GM18907 (cell line): ENCODE data around the gene PDILT.

Source experiments
- ATAC-seq: cut with Tn5 transposase; IDR thresholded peaks from one replicate; pipeline ENCODE4 v1.9.1; 2021; ENCODE audit warnings: mild to moderate bottlenecking, moderate library complexity; ENCODE audit not compliant: unreplicated experiment

Gene PDILT

DNA sequence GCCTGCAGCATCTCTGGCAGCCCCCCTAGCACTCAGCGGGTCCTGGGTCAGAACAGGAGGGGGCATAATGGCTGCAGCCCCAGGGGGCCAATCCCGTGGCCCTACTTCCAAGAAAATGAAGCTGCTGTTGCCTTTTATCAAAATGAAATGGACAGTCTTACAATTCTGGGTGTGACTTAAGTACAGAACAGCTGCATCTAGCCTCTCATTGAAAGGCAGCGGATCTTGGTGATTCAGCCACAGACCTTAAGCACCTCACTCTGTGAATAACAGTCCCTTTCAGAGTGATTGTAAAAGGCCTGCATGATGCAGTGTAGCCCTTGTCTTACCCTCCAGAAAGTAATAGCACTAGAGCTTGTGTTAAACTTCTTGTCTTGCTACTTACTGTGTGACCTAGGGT lies 40.5 kb downstream of the PDILT start:
- no peak for ATAC-seq

DNA sequence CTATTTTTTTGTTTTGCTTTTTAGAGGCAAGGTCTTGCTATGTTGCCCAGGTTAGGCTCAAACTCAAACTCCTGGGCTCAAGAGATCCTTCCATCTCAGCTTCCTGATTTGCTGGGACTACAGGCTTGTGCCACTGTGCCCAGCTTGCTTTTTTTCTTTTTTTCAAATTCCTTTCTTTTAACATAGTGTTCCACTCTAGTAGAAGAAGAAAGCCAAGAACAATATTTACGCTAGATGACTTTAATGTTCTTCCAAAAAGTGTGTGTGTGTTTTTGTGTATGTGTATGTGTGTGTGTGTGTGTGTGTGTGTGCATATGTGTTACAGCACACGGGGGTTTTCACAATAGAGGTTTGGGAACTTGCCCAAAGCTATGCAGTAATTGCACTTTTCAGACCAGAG lies 41.3 kb downstream of the PDILT start:
- ATAC-seq, result no peak

DNA sequence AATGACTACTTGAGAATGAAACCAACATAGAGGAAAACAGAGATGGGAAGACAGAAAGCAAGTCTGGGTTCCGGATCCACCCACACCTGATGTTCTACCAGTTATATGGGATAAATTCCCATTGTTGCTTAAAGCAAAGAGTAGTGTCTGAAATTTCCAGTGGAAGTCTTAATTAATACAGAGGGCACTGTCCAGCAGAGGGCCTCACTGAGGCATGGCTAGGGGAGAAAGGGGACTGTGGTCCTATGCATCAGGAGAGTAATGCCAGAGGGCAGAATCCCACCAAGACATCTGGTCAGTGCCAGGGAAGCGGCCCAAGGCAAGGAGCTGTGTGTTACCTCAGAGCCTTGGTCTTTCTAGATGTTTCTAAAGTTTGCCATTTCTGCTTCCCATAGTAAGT lies 44.5 kb downstream of the PDILT start:
- ATAC-seq, result no peak

DNA sequence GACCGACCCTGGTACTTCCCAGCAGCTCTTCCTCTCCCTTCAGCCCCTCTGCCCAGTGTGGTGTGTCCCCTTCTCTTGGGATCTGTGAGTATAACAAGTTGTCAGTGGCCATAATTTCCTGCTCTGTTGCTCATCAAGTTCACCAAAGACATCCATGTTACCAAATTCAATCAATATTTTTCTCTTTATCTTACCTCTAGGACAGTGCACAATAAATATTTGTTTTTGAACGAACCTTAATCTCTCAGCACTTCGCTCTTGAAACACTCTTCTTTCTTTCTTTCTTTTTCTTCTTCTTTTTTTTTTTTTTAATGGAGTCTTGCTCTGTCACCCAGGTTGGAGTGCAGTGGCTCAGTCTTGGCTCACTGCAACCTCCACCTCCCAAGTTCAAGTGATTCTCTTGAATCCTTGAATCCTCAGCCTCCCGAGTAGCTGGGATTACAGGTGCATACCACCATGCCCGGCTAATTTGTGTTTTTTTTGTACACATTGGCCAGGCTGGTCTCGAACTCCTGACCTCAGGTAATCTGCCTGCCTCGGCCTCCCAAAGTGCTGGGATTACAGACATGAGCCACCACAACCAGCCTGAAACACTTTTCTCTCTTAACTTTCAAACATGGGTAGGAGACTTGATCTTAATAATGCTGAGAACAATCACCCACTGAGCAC lies 49.3 kb downstream of the PDILT start:
- ATAC-seq, result no peak

DNA sequence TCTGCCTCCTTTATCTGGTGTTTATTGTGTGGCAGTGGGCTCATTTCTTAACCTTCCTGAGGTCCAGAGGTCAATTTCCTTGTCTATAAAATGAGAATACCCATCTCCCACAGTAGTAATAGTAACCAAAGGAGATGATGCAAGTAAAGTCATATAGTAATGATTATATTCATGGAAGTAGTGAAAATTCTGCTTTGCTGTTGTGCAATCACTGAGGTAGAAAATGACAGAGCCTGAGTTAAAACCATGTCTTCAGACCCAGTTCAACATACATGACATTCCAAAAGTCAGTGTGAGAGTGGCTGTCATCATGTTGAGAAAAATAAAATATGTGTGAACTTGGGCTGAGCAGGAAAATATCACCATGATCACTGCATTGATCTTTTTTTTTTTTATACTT lies 51.2 kb downstream of the PDILT start:
- no peak for ATAC-seq

DNA sequence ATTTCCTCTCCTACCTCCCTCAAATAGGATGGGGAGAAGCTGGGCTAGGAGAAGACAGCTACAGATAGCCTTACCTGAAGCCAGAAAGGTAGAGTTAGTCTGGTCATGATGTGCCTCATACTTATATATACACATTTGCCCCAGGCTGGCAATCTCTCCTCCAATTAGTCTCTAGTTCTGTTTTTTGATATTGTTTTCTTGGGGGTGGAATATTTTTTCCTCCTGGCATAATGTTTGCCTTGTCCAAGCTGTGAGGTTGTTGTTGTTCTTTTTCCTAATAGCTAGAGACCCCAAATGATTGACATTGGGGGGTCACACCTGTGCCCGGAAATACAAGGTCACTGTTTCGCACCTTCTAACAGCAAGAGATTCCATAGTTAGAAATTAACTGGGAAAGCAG lies 51.9 kb downstream of the PDILT start, which contains the start of gene UMOD:
Gene UMOD (minus strand): TSS at position 101 of the 400 bp plus-strand sequence. CDS start 1,978 bp downstream, outside the sequence.
- ATAC-seq, result no peak

DNA sequence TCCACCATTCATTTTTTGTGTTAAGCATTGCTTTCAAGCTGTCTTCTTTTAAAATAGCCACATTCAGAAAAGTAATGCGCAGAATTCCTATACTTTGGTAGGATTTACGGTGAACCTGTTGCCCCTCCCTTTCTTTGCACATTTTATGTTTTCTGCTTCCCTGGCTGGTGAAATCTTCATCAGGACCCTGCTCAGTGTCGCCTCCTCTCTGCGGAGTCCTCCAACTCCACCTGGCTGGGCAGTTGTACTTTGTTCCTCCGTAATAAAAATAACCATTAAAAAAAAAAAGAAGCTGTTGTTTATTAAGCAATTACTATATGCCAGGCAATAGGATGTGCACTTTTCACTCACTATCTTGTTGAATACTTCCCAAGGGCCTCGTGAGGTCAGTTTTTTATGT lies 54.9 kb downstream of the PDILT start:
- no peak for ATAC-seq

DNA sequence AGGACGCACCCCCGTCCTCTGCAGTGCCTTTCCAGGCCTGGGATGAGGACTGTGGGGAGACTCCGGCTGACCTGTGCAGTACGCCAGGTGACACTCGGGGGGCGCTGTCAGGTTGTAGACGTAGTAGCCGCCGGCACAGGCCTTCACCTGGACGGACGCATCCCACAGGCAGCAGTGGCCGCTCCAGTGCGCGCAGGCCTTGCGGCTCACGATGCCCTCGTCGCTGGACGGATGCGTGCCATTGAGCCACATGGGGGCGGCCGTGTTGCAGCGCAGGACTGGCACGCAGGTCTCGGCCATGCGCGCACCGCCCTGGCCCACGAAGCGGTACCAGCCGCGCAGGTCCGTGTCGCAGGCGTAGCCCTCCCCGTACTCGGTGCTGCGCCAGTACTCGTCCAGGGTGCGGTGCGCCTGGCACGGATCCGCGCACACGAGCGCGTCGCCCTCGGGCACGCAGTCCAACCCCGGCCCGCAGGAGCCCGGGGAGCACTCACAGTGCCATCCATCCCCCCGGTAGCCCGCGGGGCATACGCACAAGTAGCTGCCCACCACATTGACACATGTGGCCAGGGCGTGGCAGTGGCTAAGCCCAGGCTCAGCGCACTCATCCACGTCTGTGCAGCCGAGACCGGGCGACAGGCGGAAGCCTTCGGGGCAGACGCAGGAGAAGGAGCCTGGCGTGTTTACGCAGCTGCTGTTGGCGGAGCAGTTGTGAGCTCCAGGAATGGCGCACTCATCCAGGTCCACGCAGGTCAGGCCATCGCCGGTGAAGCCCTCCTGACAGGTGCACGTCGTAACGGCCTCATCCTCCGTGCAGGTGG lies 56.0 kb downstream of the PDILT start:
- ATAC-seq, result no peak

DNA sequence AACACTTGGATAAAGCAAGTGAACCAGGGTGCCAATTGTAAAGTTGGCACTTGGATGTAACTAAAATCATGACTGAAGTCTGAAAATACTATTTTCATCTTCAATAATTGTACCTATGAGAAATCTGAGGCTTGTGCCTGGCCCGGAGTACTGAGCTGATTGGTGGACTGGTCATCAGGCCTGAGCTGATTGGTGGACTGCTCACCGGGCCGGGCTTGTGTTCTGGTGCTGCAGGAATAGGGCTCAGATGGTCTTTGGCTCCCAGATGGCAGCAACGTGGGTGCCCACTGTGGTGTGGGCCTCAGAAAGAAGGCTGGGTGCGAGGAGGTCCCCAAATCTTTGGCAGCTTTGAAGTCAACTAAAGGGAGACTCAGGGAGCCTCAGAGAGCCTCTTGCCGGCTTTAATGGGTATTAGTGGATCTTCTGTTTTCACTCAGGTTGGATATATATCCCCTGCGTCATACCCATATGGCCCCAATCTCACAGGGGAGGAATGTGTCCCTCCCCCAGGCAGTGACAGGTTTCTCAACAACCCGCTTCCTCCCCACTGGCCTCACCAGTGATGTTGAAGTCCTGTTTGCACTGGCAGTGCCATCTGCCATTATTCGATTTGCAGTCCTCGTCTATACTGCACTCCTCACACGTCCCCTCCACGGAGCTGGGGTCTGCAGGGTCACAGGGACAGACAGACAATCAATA lies 56.7 kb downstream of the PDILT start:
- ATAC-seq, result no peak

DNA sequence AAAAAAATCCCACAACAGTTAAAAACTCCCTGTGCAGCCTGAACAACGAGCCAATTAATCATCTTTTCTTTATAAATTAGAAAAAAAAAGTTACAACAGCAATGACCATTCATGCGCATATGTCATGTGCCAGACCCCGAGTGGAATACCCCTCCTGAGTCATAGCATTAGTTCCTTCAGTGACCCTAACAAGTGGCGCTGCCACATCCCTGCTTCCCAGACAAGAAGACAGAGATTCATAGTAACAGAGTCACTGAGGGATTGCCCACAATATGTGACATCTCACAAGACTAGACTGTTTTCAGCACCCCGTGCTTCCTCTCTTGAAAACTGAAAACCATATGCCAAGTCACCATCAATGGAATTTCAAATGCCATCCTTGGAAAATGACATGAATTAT lies 59.9 kb downstream of the PDILT start:
- no peak for ATAC-seq

DNA sequence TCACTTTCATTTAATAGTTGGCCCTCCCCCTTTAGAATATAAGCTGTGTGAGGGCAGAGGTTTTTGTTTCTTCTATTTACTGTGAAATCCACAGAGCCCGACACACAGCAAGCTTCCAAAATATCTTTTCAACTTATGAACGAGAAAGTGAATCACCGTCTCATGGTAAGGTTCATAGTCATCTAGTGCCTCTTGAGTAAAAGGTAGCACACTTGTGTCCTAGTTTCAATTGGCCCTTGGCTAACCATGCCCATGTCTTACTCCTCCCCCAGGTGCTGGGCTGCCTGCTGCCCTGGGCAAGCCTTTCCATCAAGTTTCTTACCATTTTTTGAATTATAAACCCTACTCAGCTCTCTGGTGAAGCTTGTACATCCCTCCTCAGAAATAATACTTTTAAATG lies 64.8 kb downstream of the PDILT start:
- no peak for ATAC-seq

DNA sequence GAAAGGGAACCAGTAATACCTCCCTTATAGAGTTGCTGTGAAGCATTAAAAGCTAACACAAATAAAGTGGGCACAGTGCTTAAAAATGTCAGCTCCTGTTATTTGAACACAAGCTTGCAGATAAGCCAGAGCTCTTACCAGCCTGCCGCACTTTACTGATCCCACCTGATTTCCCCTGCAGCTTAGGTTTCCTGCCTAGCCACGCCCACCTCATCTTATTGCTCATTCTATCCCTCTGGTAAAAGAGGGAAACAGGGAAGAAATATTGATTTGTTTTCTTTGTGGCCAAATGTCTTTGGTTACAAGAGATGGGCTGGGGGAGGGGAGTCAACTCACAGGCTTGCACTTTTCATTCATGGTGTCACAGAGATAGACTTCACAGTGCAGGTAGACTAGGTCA lies 67.6 kb downstream of the PDILT start:
- ATAC-seq, result no peak

DNA sequence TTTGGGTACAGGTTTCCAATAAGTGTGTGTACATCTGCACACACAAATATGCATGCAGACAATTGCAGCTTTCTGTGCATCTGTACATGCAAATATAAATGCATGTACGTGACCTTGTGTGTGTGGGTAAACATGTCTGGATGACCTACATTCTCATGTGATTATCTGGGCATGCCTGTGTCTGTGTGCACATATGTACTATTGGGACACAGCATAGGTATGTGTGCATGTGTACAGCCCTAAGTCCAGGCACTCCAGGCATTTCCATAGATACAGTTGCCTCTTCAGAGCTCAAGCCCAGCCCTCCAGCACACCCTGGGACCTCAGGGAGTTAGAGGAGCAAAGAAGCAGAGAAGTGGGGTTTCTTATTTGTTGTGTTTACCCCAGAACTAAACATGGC lies 70.1 kb downstream of the PDILT start:
- no peak for ATAC-seq

DNA sequence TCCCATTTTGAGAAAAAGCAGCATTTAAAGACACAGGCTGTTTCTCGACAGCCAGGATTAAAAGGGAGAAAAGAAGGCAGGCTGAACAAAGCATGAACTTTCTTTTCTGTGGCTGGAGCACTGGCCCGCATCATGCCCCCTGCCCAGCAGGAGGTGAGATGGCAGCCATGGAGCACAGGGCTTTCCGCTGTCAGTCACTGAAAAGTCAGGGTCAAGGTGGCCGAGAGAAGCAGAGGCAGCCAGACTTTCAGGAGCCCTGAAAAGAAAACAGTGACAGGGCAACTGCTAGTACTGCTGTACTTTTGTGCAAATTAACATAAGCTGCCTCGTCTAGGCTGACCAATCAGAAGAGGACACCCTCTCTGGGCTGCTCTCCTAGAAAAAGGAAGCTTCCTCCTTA lies 71.4 kb downstream of the PDILT start:
- ATAC-seq, result no peak

DNA sequence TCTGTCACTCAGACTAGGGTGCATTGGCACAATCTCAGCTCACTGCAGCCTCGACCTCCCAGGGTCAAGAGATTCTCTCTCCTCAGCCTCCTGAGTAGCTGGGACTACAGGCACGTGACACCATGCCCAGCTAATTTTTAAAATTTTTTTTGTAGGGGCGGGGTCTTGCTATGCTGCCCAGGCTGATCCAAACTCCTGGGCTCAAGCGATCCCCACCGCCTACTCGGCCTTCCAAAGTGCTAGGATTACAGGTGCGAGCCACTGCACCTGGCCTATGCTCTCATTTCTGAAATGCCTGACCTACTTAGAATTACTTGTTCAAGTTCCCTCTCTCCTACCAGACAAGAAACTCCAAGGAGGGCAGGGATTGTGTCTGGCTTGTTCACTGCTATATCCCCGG lies 72.1 kb downstream of the PDILT start:
- ATAC-seq, result no peak

DNA sequence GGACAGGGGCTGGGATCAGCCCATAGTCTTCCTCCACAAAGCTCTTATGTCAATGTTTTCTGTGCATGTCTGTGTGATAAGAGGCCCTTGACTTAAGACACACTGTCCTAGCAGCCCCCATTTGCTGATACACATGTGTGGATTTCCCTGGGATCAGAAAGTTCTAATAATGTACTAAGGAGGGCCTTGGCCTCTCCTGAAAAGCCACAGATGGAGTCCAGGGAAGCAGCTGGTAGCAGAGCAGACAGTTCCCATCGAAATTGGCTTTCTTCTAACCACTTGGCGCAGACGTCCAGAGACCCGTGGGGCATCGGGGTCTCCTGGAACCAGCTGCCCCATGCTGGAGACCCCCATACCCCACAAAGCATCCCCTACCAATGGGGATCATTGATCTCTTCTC lies 72.9 kb downstream of the PDILT start:
- ATAC-seq, result no peak

DNA sequence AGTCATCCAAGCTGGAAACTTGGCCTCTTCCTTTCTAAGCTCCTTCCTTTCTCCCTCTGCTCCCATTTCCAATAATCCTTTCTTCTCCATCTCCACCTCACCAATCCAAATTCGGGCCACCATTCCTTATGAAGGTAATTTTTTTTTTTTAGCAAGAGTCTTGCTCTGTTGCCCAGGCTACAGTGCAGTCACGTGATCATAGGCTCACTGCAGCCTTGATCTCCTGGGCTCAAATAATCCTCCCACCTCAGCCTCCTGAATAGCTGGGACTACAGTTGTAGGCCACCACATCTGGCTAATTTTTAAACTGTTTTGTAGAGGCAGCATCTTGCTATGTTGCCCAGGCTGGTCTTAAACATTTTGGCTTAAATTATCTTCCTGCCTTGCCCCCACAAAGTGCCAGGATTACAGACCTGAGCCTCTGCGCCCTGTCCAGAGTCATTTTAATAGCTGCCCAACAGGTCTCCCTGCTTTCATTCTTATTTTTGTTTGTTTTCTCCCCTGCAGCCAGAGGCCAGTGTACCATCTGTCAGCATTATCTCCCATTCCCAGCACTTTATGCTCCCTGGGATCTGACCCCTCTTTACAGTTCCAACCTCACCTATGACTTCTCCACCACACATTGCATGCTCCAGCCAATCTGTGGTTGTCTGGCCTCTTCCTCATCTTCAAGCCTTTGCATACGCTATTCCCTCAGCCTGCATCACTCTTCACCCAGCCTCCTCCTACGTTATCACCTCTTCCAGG lies 75.0 kb downstream of the PDILT start:
- no peak for ATAC-seq

DNA sequence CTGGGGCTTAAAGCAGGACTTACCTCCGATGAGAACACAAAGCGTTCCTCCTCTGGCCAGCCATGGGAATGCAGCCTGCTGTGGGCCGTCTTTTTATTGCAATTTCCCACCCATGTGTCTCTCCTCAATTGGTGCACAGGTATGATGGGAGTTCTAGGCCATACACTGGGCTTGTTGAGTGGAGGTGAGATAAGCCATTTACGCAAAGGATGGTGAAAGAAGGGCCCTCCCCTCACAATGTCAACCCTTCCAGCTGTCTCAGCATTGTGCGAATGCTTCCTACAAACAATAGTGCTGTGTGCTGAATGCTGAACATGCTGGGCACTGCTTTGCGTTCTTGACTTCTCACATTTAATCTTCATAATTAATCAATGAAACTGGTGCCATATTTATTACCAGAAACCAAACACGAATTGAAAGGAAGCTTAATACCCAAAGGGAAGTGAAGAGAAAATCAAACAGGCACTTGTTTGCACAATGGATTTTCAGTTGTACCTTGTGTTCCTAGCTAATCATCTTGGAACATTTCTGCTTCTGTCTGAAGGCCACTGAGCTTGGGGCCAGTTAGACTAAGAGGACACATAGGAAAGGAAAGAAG lies 77.0 kb downstream of the PDILT start, which contains the start of gene GP2:
Gene GP2 (minus strand): TSS at position 70 of the 598 bp plus-strand sequence. CDS start 1,082 bp downstream, outside the sequence.
- ATAC-seq, result no peak

DNA sequence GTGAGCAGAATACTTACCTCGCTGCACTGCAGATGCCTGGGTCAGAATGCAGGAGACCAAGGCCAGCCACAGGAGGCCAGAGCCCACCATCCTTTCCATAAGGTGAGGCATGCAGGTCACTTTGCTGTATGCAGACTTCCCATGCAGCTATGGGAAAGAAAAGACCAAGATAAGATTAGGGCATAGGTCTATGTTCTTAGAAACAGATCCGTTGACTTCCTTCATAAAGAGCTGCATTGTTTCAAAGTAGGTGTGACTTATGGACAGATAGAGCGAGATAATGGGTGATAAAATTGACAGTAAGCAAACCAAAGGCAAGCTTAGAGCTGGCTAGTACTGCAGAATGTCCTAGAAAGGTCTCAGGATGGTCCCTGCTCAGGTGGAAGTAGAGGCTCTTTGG lies 78.2 kb downstream of the PDILT start:
- no peak for ATAC-seq

DNA sequence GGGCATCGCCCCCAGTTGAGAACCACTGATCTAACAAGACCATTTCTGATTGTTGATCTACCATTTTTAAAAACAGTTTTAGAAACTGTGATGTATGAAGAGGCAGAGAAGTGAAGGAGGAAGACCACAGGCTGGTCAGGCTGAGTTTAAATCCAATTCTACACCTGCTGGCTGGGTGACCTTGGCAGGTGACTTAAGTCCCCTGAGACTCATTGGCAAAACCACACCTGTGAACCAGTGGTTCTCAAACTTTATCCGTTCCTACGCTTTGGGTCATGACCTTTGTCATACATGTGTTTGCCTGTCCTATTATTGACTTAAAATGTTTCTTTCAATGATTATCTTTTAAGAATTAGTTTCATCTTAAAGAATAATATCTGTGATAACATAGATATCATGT lies 79.5 kb downstream of the PDILT start:
- no peak for ATAC-seq
